H54 (cell line): Measurements from ENCODE around the gene KHSRP.
"Not testable (repeated sequence)": the region's sequence is repeated elsewhere in the genome, so short reads cannot be mapped to it uniquely, and the experiment has no call there.

Experiments
- DNase-seq: peaks from one replicate; pipeline ENCODE4 v3.0.0; 2011; ENCODE audit warnings: low spot score, mixed read lengths; ENCODE audit not compliant: insufficient read length
- FAIRE-seq: peaks from 3 replicates; lab custom pipeline; 2011; peaks lifted over from hg19 to GRCh38; lab: Jason Lieb, UNC
- POLR2A ChIP-seq: IDR thresholded peaks from 2 replicates; pipeline ENCODE4 v1.6.1; 2011; ENCODE audit warnings: low read depth, mild to moderate bottlenecking, low read length

The KHSRP gene

GRCh38 chr19:6416658-6417405, 7.8 kb downstream of the KHSRP start:
- no peak for TF ChIP-seq POLR2A
- FAIRE-seq (no peak), DNase-seq (no peak)

- FAIRE-seq (no peak), DNase-seq (no peak)
- no peak for TF ChIP-seq POLR2A
Observed at GRCh38 chr19:6415591-6416190, 8.9 kb downstream of the KHSRP start.

GRCh38 chr19:6414793-6415590, 9.6 kb downstream of the KHSRP start:
- no peak for DNase-seq
- FAIRE-seq = no peak
- TF ChIP-seq POLR2A = no peak

GRCh38 chr19:6413721-6414643, 10.6 kb downstream of the KHSRP start:
- no peak for FAIRE-seq
- DNase-seq = no peak
- TF ChIP-seq POLR2A = no peak

GRCh38 chr19:6413291-6413690, 11.3 kb downstream of the KHSRP start:
- FAIRE-seq = no peak
- TF ChIP-seq POLR2A = no peak
- DNase-seq = no peak

GRCh38 chr19:6412447-6413091, 12.0 kb downstream of the KHSRP start:
- FAIRE-seq = no peak
- TF ChIP-seq POLR2A = no peak
- DNase-seq = peak; percentile 56

- TF ChIP-seq POLR2A = no peak
- no peak for DNase-seq
- no peak for FAIRE-seq
Observed at GRCh38 chr19:6412061-6412446, 12.6 kb downstream of the KHSRP start.

GRCh38 chr19:6409346-6409745, 15.3 kb downstream of the KHSRP start:
- FAIRE-seq (no peak), DNase-seq (no peak)
- no peak for TF ChIP-seq POLR2A

GRCh38 chr19:6406401-6406800, 18.2 kb downstream of the KHSRP start:
- no peak for FAIRE-seq
- no peak for TF ChIP-seq POLR2A
- no peak for DNase-seq

GRCh38 chr19:6402837-6403608, 21.6 kb downstream of the KHSRP start:
- DNase-seq (no peak), FAIRE-seq (no peak)
- no peak for TF ChIP-seq POLR2A

GRCh38 chr19:6402058-6402457, 22.6 kb downstream of the KHSRP start:
- no peak for TF ChIP-seq POLR2A
- FAIRE-seq = no peak
- no peak for DNase-seq

GRCh38 chr19:6400062-6400944, 24.3 kb downstream of the KHSRP start:
- not testable (repeated sequence) for DNase-seq, FAIRE-seq
